K562 (cell line): Measurements from ENCODE around the gene ZNF10. TPM values are rescaled to one million over a fixed set of nuclear protein-coding genes. Genes with fewer than 3 reads are reported as not detected.

Experiments used
- polyA plus RNA-seq, 8 experiments: library from polyadenylated mRNA; depleted of rRNA in 4 of 8; stranded (reverse) in 5 of 8; unstranded in 3 of 8; fragments of >200 nt; fragmentation: Nextera tagmentation in 2 of 8; fragmentation: Illumina TruSeq in 1 of 8; extraction: Ambion mirVana in 2 of 8; extraction: Trizol in 1 of 8; gene quantifications; 2 replicates each; pipeline versions ENCODE4 v1.2.1 to v1.2.3, GENCODE V29; 2011 to 2014; ENCODE audit warnings: inconsistent platforms in 1 of 8, missing spikeins in 1 of 8
- total RNA-seq, 7 experiments: library from RNA; depleted of rRNA in 6 of 7; stranded (reverse); fragments of >200 nt in 6 of 7; fragmentation: Illumina TruSeq in 2 of 7; extraction: Trizol in 2 of 7; gene quantifications; 2 replicates each; pipeline versions ENCODE4 v1.2.1 to v1.2.3, GENCODE V29; 2011 to 2021; ENCODE audit warnings: low replicate concordance in 1 of 7
- TF ChIP-seq, protein P1 (sequence below): fragments of 200-600 bp; sonication (generic); IDR thresholded peaks from one replicate; pipeline ENCODE4 v1.6.1; 2012; ENCODE audit warnings: mild to moderate bottlenecking, low read depth, low read length, inconsistent platforms

ZNF10 gene
- total and polyA plus RNA-seq, 9 of the 15 experiments (the other 6 are each of a cell fraction or from before 2014, with no cell fraction given) = 3.5 to 5.8 (median 4.9) TPM

DNA sequence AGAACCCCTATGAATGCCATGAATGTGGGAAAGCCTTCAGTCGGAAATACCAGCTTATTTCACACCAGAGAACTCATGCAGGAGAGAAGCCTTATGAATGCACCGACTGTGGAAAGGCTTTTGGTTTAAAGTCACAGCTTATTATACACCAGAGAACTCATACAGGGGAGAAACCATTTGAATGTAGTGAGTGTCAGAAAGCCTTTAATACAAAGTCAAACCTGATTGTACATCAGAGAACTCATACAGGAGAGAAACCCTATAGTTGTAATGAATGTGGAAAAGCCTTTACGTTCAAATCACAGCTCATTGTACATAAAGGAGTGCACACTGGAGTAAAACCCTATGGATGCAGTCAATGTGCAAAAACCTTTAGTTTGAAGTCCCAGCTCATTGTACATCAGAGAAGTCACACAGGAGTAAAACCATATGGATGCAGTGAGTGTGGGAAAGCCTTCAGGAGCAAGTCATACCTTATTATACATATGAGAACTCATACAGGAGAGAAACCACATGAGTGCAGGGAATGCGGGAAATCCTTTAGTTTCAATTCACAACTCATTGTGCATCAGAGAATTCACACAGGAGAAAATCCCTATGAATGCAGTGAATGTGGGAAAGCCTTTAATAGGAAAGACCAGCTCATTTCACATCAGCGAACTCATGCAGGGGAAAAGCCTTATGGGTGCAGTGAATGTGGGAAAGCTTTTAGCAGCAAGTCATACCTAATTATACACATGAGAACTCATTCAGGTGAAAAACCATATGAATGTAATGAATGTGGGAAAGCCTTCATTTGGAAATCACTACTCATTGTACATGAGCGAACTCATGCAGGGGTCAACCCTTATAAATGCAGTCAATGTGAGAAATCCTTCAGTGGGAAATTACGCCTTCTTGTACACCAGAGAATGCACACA, 73.2 kb downstream of the ZNF10 start (continued):
- TF ChIP-seq, protein P1, sequence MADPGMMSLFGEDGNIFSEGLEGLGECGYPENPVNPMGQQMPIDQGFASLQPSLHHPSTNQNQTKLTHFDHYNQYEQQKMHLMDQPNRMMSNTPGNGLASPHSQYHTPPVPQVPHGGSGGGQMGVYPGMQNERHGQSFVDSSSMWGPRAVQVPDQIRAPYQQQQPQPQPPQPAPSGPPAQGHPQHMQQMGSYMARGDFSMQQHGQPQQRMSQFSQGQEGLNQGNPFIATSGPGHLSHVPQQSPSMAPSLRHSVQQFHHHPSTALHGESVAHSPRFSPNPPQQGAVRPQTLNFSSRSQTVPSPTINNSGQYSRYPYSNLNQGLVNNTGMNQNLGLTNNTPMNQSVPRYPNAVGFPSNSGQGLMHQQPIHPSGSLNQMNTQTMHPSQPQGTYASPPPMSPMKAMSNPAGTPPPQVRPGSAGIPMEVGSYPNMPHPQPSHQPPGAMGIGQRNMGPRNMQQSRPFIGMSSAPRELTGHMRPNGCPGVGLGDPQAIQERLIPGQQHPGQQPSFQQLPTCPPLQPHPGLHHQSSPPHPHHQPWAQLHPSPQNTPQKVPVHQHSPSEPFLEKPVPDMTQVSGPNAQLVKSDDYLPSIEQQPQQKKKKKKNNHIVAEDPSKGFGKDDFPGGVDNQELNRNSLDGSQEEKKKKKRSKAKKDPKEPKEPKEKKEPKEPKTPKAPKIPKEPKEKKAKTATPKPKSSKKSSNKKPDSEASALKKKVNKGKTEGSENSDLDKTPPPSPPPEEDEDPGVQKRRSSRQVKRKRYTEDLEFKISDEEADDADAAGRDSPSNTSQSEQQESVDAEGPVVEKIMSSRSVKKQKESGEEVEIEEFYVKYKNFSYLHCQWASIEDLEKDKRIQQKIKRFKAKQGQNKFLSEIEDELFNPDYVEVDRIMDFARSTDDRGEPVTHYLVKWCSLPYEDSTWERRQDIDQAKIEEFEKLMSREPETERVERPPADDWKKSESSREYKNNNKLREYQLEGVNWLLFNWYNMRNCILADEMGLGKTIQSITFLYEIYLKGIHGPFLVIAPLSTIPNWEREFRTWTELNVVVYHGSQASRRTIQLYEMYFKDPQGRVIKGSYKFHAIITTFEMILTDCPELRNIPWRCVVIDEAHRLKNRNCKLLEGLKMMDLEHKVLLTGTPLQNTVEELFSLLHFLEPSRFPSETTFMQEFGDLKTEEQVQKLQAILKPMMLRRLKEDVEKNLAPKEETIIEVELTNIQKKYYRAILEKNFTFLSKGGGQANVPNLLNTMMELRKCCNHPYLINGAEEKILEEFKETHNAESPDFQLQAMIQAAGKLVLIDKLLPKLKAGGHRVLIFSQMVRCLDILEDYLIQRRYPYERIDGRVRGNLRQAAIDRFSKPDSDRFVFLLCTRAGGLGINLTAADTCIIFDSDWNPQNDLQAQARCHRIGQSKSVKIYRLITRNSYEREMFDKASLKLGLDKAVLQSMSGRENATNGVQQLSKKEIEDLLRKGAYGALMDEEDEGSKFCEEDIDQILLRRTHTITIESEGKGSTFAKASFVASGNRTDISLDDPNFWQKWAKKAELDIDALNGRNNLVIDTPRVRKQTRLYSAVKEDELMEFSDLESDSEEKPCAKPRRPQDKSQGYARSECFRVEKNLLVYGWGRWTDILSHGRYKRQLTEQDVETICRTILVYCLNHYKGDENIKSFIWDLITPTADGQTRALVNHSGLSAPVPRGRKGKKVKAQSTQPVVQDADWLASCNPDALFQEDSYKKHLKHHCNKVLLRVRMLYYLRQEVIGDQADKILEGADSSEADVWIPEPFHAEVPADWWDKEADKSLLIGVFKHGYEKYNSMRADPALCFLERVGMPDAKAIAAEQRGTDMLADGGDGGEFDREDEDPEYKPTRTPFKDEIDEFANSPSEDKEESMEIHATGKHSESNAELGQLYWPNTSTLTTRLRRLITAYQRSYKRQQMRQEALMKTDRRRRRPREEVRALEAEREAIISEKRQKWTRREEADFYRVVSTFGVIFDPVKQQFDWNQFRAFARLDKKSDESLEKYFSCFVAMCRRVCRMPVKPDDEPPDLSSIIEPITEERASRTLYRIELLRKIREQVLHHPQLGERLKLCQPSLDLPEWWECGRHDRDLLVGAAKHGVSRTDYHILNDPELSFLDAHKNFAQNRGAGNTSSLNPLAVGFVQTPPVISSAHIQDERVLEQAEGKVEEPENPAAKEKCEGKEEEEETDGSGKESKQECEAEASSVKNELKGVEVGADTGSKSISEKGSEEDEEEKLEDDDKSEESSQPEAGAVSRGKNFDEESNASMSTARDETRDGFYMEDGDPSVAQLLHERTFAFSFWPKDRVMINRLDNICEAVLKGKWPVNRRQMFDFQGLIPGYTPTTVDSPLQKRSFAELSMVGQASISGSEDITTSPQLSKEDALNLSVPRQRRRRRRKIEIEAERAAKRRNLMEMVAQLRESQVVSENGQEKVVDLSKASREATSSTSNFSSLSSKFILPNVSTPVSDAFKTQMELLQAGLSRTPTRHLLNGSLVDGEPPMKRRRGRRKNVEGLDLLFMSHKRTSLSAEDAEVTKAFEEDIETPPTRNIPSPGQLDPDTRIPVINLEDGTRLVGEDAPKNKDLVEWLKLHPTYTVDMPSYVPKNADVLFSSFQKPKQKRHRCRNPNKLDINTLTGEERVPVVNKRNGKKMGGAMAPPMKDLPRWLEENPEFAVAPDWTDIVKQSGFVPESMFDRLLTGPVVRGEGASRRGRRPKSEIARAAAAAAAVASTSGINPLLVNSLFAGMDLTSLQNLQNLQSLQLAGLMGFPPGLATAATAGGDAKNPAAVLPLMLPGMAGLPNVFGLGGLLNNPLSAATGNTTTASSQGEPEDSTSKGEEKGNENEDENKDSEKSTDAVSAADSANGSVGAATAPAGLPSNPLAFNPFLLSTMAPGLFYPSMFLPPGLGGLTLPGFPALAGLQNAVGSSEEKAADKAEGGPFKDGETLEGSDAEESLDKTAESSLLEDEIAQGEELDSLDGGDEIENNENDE = no peak
